ENCODE data around the gene C19orf53. TPM values are rescaled to one million over a fixed set of nuclear protein-coding genes. Genes with fewer than 3 reads are reported as not detected.

Gene C19orf53
- total and polyA plus RNA-seq, 4 donors: 31.1 to 136 (median 126) TPM

Small RNA genes lying within 50 kb of the gene (small RNA-seq; reads per million reads assigned to genes)
- not detected for gene RN7SL619P (ENCODE audit: low replicate concordance)

Other genes starting within 250 kb of the C19orf53 start
- 10 to 100 TPM; 22.1 to 44.9 TPM for gene MRI1, start 9.9 kb upstream of the C19orf53 start, total RNA-seq
- 10 to 100 TPM; 35.4 to 48.1 TPM for gene MRI1, start 9.9 kb upstream of the C19orf53 start, polyA plus RNA-seq (ENCODE audit: insufficient read length in 2 of 2)
- 1 to 10 TPM; 2.9 to 4.0 TPM for gene ZSWIM4, start 21.0 kb downstream of the C19orf53 start, total RNA-seq
- gene ZSWIM4, start 21.0 kb downstream of the C19orf53 start, polyA plus RNA-seq (ENCODE audit: insufficient read length in 2 of 2): 10 to 100 TPM in 1 of 2 donors, 1 to 10 TPM in 1; 9.4 to 10.5 TPM
- 10 to 100 TPM in 1 of 2 donors, not detected in 1; 11.2 TPM for gene NANOS3, start 102.7 kb downstream of the C19orf53 start, total RNA-seq
- 10 to 100 TPM; 23.1 to 24.6 TPM for gene NANOS3, start 102.7 kb downstream of the C19orf53 start, polyA plus RNA-seq (ENCODE audit: insufficient read length in 2 of 2)
- 1 to 10 TPM; 3.3 to 7.2 TPM for gene BRME1, start 131.7 kb downstream of the C19orf53 start, total RNA-seq
- gene BRME1, start 131.7 kb downstream of the C19orf53 start, polyA plus RNA-seq (ENCODE audit: insufficient read length in 2 of 2): 10 to 100 TPM; 14.7 to 15.5 TPM
- gene CC2D1A, start 131.7 kb downstream of the C19orf53 start, total RNA-seq: 10 to 100 TPM; 11.8 to 27.4 TPM
- gene CC2D1A, start 131.7 kb downstream of the C19orf53 start, polyA plus RNA-seq (ENCODE audit: insufficient read length in 2 of 2): 100 to 1,000 TPM in 1 of 2 donors, 10 to 100 TPM in 1; 81.1 to 112 TPM
- gene PODNL1, start 164.0 kb downstream of the C19orf53 start, total RNA-seq: 1 to 10 TPM in 1 of 2 donors, under 1 TPM in 1; 0.30 to 1.2 TPM
- gene PODNL1, start 164.0 kb downstream of the C19orf53 start, polyA plus RNA-seq (ENCODE audit: insufficient read length in 2 of 2): 1 to 10 TPM; 5.0 to 7.5 TPM
- gene DCAF15, start 178.1 kb downstream of the C19orf53 start, total RNA-seq: 10 to 100 TPM; 10.9 to 25.3 TPM
- 10 to 100 TPM; 45.3 to 49.9 TPM for gene DCAF15, start 178.1 kb downstream of the C19orf53 start, polyA plus RNA-seq (ENCODE audit: insufficient read length in 2 of 2)
- 1 to 10 TPM; 2.6 to 5.8 TPM for gene RFX1, start 231.9 kb downstream of the C19orf53 start, total RNA-seq
- gene RFX1, start 231.9 kb downstream of the C19orf53 start, polyA plus RNA-seq (ENCODE audit: insufficient read length in 2 of 2): 10 to 100 TPM; 14.5 to 16.2 TPM